SK-N-SH (cell line): Measurements from ENCODE around the gene DYRK3. TPM values are rescaled to one million over a fixed set of nuclear protein-coding genes. Genes with fewer than 3 reads are reported as not detected.

Experiments
- CTCF ChIA-PET: fragments of 300-600, 350-600 bp; formaldehyde crosslinking; extraction: SDS; loops from one replicate; lab custom pipeline; 2021; lab: Yijun Ruan, JAX
- POLR2A ChIA-PET: fragments of 350-600 bp; sonication (Branson Sonifier 250); formaldehyde crosslinking; extraction: SDS; loops from one replicate; lab custom pipeline; 2020; ENCODE audit warnings: antibody characterized with exemption, inconsistent platforms; lab: Yijun Ruan, JAX
- DNase-seq: peaks from one replicate; pipeline ENCODE4 v3.0.0; 2012
- H2AFZ ChIP-seq: fragments of 200-600 bp; sonication (generic); 2 replicates; pipeline ENCODE4 v1.8.1; 2016; ENCODE audit warnings: antibody characterized with exemption, mild to moderate bottlenecking, low read depth
- H3F3A ChIP-seq: fragments of 200-600 bp; sonication (generic); replicated peaks from 2 replicates; pipeline ENCODE3; 2016; ENCODE audit warnings: antibody characterized with exemption, mild to moderate bottlenecking; ENCODE audit not compliant: insufficient read depth
- H3K27ac ChIP-seq, 2 experiments: fragments of 200-500 bp in 1 of 2; fragments of 200-600 bp in 1 of 2; sonication (Bioruptor generic) in 1 of 2; sonication (generic), shearing (Covaris generic) in 1 of 2; 2 replicates each; pipeline versions ENCODE4 v1.5.1 to v1.6.1; 2014 to 2016; ENCODE audit warnings: low read depth in 2 of 2, inconsistent platforms in 1 of 2, low read length in 1 of 2, mild to moderate bottlenecking in 1 of 2, mixed read lengths in 1 of 2
- H3K27me3 ChIP-seq: fragments of 200-600 bp; sonication (generic), shearing (Covaris generic); 2 replicates; pipeline ENCODE4 v1.6.1; 2016; ENCODE audit warnings: mixed run types; ENCODE audit not compliant: insufficient read depth
- H3K36me3 ChIP-seq, 2 experiments: fragments of 200-500 bp in 1 of 2; fragments of 200-600 bp in 1 of 2; sonication (Bioruptor generic) in 1 of 2; sonication (generic) in 1 of 2; replicated peaks in 1 of 2; 2 replicates each; pipeline versions ENCODE3 to v1.5.1; 2014 to 2016; ENCODE audit warnings: low read length in 1 of 2, mild to moderate bottlenecking in 1 of 2; ENCODE audit not compliant: insufficient read depth in 2 of 2, control insufficient read depth in 1 of 2
- H3K4me1 ChIP-seq, 2 experiments: fragments of 200-500 bp in 1 of 2; fragments of 200-600 bp in 1 of 2; sonication (Bioruptor generic) in 1 of 2; sonication (generic), shearing (Covaris generic) in 1 of 2; 2 replicates each; pipeline versions ENCODE4 v1.5.1 to v1.6.1; 2014 to 2016; ENCODE audit warnings: low read depth in 1 of 2, low read length in 1 of 2, mixed run types in 1 of 2; ENCODE audit not compliant: insufficient read depth in 2 of 2, control insufficient read depth in 1 of 2
- H3K4me2 ChIP-seq: fragments of 200-600 bp; sonication (generic), shearing (Covaris generic); 2 replicates; pipeline ENCODE4 v1.6.1; 2017; ENCODE audit warnings: mixed run types
- H3K4me3 ChIP-seq, 2 experiments: fragments of 200-500 bp in 1 of 2; fragments of 200-600 bp in 1 of 2; sonication (Bioruptor generic) in 1 of 2; sonication (generic), shearing (Covaris generic) in 1 of 2; 2 replicates each; pipeline versions ENCODE4 v1.5.1 to v1.8.1; 2014 to 2016; ENCODE audit warnings: low read depth in 2 of 2, inconsistent platforms in 1 of 2, low read length in 1 of 2, mild to moderate bottlenecking in 1 of 2, mixed read lengths in 1 of 2, moderate library complexity in 1 of 2
- H3K79me2 ChIP-seq: fragments of 200-600 bp; sonication (generic); 2 replicates; pipeline ENCODE4 v1.8.1; 2017; ENCODE audit warnings: mild to moderate bottlenecking; ENCODE audit not compliant: insufficient read depth
- H3K9ac ChIP-seq: fragments of 200-600 bp; sonication (generic); 2 replicates; pipeline ENCODE4 v1.6.1; 2017; ENCODE audit warnings: mixed run types
- H3K9me2 ChIP-seq: fragments of 200-600 bp; sonication (generic); 2 replicates; pipeline ENCODE4 v1.6.1; 2017; ENCODE audit warnings: mixed run types
- H3K9me3 ChIP-seq: fragments of 200-600 bp; sonication (generic); 2 replicates; pipeline ENCODE4 v1.6.1; 2017; ENCODE audit warnings: mixed run types, mild to moderate bottlenecking, moderate library complexity
- H4K20me1 ChIP-seq: fragments of 200-600 bp; sonication (generic); 2 replicates; pipeline ENCODE4 v1.6.1; 2017; ENCODE audit warnings: mild to moderate bottlenecking, mixed run types; ENCODE audit not compliant: insufficient read depth
- EZH2phosphoT487 ChIP-seq: fragments of 200-600 bp; sonication (generic); IDR thresholded peaks from 2 replicates; pipeline ENCODE4 v1.6.1; 2017; ENCODE audit warnings: low read depth, mixed run types, mild to moderate bottlenecking, antibody characterized with exemption, moderate library complexity, borderline replicate concordance
- JUND ChIP-seq: IDR thresholded peaks from 2 replicates; pipeline ENCODE4 v1.4.0; 2012
- RAD21 ChIP-seq: IDR thresholded peaks from 2 replicates; pipeline ENCODE4 v1.6.1; 2012; ENCODE audit warnings: mild to moderate bottlenecking, low read length
- RCOR1 ChIP-seq: fragments of 150-350 bp; IDR thresholded peaks from 2 replicates; pipeline ENCODE4 v1.6.1; 2017; ENCODE audit warnings: antibody characterized with exemption, low read length
- SIN3A ChIP-seq: IDR thresholded peaks from 2 replicates; pipeline ENCODE4 v1.6.1; 2012; ENCODE audit warnings: low read depth, mild to moderate bottlenecking, low read length, moderate library complexity, borderline replicate concordance
- SMC3 ChIP-seq: IDR thresholded peaks from 2 replicates; pipeline ENCODE4 v1.6.1; 2012; ENCODE audit warnings: low read depth, low read length, improper control_type of control experiment
- WGBS: methylation state at CpG from one replicate; pipeline ENCODE4 v1.1.6; 2017; ENCODE audit warnings: low lambda C conversion rate; 5-methylcytosine and 5-hydroxymethylcytosine counted together
- polyA plus RNA-seq, 3 experiments: library from polyadenylated mRNA; depleted of rRNA; stranded (reverse); fragments of >200 nt; gene quantifications; 2 replicates each; pipeline ENCODE4 v1.2.3, GENCODE V29; 2012
- TF ChIP-seq, protein P1 (sequence below): IDR thresholded peaks from 2 replicates; pipeline ENCODE4 v1.4.0; 2012; ENCODE audit warnings: low read depth
- TF ChIP-seq, protein P2 (sequence below): IDR thresholded peaks from 2 replicates; pipeline ENCODE4 v1.4.0; 2012; ENCODE audit warnings: low read depth, borderline replicate concordance
- TF ChIP-seq, protein P3 (sequence below): fragments of 200-600 bp; sonication (generic); IDR thresholded peaks from 2 replicates; pipeline ENCODE4 v1.6.1; 2017; ENCODE audit warnings: antibody characterized with exemption, mild to moderate bottlenecking, moderate library complexity
- TF ChIP-seq, protein P4 (sequence below): fragments of 150-350 bp; IDR thresholded peaks from 2 replicates; pipeline ENCODE4 v1.6.1; 2017; ENCODE audit warnings: antibody characterized with exemption, low read length, low read depth, borderline replicate concordance
- TF ChIP-seq, protein P5 (sequence below): IDR thresholded peaks from 2 replicates; pipeline ENCODE4 v1.6.1; 2012; ENCODE audit warnings: mild to moderate bottlenecking, low read depth, low read length, moderate library complexity

The DYRK3 gene
- polyA plus RNA-seq, 1 of the 3 experiments (the other 2 are of a cell fraction), result 3.6 TPM

DNA sequence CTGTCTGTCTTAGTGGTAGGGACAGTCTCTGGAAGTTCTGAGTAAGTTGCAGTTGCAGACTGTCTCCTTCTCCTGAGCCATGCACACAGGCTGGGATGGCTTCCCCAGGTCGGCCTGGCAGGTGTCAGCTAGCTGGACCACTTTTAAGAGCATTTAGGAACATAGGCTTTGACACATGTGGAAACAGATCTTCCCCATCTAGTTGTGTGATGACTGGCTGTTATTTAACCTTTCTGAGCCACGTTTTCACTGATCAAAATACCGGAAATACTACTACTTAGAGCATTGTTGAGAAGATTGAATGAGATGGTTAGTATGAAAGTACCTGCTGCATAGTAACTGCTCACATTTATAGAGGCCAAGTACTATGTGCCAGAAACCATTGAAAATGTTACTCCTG, 43.2 kb downstream of the DYRK3 start:
- H3K4me2 ChIP-seq, result no peak overlapping the region
- POLR2A ChIA-PET, result no interaction called here
- peaks cover 3 to 9% of the 10 kb centered on the region in 2 experiments; a peak in 3 of 4 replicates for H3K4me1 ChIP-seq
- CTCF ChIA-PET, result interaction anchor here (0.9 kb wide), 1 partner anchor 66 kb away, joined by 3 read pairs; the partner anchor contains the start of gene EIF2D
- H3K36me3 ChIP-seq, result no peaks in the 10 kb centered on the region
- H3K4me3 ChIP-seq, result no peak overlapping the region
- no peak overlapping the region for H3K27ac ChIP-seq
- no peaks in the 10 kb centered on the region for H3F3A ChIP-seq
- DNase-seq, result no peak
- H3K9me3 ChIP-seq, result no peaks in the 10 kb centered on the region
- TF ChIP-seq, protein P1, sequence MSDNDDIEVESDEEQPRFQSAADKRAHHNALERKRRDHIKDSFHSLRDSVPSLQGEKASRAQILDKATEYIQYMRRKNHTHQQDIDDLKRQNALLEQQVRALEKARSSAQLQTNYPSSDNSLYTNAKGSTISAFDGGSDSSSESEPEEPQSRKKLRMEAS, result no peak
- no peak for TF ChIP-seq EZH2phosphoT487
- TF ChIP-seq, protein P2, sequence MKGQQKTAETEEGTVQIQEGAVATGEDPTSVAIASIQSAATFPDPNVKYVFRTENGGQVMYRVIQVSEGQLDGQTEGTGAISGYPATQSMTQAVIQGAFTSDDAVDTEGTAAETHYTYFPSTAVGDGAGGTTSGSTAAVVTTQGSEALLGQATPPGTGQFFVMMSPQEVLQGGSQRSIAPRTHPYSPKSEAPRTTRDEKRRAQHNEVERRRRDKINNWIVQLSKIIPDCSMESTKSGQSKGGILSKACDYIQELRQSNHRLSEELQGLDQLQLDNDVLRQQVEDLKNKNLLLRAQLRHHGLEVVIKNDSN, result no peak
- TF ChIP-seq, protein P3, sequence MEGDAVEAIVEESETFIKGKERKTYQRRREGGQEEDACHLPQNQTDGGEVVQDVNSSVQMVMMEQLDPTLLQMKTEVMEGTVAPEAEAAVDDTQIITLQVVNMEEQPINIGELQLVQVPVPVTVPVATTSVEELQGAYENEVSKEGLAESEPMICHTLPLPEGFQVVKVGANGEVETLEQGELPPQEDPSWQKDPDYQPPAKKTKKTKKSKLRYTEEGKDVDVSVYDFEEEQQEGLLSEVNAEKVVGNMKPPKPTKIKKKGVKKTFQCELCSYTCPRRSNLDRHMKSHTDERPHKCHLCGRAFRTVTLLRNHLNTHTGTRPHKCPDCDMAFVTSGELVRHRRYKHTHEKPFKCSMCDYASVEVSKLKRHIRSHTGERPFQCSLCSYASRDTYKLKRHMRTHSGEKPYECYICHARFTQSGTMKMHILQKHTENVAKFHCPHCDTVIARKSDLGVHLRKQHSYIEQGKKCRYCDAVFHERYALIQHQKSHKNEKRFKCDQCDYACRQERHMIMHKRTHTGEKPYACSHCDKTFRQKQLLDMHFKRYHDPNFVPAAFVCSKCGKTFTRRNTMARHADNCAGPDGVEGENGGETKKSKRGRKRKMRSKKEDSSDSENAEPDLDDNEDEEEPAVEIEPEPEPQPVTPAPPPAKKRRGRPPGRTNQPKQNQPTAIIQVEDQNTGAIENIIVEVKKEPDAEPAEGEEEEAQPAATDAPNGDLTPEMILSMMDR, result no peak
- TF ChIP-seq, protein P4, sequence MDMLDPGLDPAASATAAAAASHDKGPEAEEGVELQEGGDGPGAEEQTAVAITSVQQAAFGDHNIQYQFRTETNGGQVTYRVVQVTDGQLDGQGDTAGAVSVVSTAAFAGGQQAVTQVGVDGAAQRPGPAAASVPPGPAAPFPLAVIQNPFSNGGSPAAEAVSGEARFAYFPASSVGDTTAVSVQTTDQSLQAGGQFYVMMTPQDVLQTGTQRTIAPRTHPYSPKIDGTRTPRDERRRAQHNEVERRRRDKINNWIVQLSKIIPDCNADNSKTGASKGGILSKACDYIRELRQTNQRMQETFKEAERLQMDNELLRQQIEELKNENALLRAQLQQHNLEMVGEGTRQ, result no peak
- no peak for TF ChIP-seq RAD21
- TF ChIP-seq, protein P5, sequence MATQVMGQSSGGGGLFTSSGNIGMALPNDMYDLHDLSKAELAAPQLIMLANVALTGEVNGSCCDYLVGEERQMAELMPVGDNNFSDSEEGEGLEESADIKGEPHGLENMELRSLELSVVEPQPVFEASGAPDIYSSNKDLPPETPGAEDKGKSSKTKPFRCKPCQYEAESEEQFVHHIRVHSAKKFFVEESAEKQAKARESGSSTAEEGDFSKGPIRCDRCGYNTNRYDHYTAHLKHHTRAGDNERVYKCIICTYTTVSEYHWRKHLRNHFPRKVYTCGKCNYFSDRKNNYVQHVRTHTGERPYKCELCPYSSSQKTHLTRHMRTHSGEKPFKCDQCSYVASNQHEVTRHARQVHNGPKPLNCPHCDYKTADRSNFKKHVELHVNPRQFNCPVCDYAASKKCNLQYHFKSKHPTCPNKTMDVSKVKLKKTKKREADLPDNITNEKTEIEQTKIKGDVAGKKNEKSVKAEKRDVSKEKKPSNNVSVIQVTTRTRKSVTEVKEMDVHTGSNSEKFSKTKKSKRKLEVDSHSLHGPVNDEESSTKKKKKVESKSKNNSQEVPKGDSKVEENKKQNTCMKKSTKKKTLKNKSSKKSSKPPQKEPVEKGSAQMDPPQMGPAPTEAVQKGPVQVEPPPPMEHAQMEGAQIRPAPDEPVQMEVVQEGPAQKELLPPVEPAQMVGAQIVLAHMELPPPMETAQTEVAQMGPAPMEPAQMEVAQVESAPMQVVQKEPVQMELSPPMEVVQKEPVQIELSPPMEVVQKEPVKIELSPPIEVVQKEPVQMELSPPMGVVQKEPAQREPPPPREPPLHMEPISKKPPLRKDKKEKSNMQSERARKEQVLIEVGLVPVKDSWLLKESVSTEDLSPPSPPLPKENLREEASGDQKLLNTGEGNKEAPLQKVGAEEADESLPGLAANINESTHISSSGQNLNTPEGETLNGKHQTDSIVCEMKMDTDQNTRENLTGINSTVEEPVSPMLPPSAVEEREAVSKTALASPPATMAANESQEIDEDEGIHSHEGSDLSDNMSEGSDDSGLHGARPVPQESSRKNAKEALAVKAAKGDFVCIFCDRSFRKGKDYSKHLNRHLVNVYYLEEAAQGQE, result no peak
- TF ChIP-seq RCOR1, result no peak
- no peak for TF ChIP-seq SMC3
- TF ChIP-seq SIN3A, result no peak
- TF ChIP-seq JUND, result no peak
- H3K27me3 ChIP-seq, result peaks cover 4% of the 10 kb centered on the region; the same call in 1 of the 2 replicates
- H3K79me2 ChIP-seq, result no peaks in the 10 kb centered on the region
- no peaks in the 10 kb centered on the region for H3K9me2 ChIP-seq
- no peaks in the 10 kb centered on the region for H4K20me1 ChIP-seq
- 27% methylated on average over 3 of the region's 3 CpGs for WGBS
- H2AFZ ChIP-seq, result no peak overlapping the region
- H3K9ac ChIP-seq, result no peak overlapping the region
